ENCODE measurements around the gene NAPG. TPM values are rescaled to one million over a fixed set of nuclear protein-coding genes. Genes with fewer than 3 reads are reported as not detected.
"Not testable (repeated sequence)": the region's sequence is repeated elsewhere in the genome, so short reads cannot be mapped to it uniquely, and the experiment has no call there.

Gene NAPG
- total RNA-seq, 1 donor from 2014 or later, result 38.7 TPM

- H3K27me3 Mint-ChIP-seq; H3K27ac Mint-ChIP-seq; intact Hi-C loops (cut with micrococcal nuclease); H3K9me3 Mint-ChIP-seq; DNase-seq; H3K4me3 Mint-ChIP-seq: not testable (repeated sequence)
- H3K4me1 Mint-ChIP-seq, result peaks cover 13% of the 10 kb centered on the region
- H3K36me3 Mint-ChIP-seq (ENCODE audit: low read depth), result peaks cover 59% of the 10 kb centered on the region
Observed at GRCh38 chr18:10539124-10539523, 13.3 kb downstream of the NAPG start.

- no peak overlapping the region for H3K27ac Mint-ChIP-seq
- peaks cover 8% of the 10 kb centered on the region for H3K4me1 Mint-ChIP-seq
- no peaks in the 10 kb centered on the region for H3K27me3 Mint-ChIP-seq
- H3K36me3 Mint-ChIP-seq (ENCODE audit: low read depth), result peaks cover 62% of the 10 kb centered on the region
- intact Hi-C loops (cut with micrococcal nuclease), result no loop called here
- peak; percentile 2 for DNase-seq
- no peaks in the 10 kb centered on the region for H3K9me3 Mint-ChIP-seq
- no peak overlapping the region for H3K4me3 Mint-ChIP-seq
Observed at GRCh38 chr18:10543277-10543676, 17.4 kb downstream of the NAPG start.

DNA sequence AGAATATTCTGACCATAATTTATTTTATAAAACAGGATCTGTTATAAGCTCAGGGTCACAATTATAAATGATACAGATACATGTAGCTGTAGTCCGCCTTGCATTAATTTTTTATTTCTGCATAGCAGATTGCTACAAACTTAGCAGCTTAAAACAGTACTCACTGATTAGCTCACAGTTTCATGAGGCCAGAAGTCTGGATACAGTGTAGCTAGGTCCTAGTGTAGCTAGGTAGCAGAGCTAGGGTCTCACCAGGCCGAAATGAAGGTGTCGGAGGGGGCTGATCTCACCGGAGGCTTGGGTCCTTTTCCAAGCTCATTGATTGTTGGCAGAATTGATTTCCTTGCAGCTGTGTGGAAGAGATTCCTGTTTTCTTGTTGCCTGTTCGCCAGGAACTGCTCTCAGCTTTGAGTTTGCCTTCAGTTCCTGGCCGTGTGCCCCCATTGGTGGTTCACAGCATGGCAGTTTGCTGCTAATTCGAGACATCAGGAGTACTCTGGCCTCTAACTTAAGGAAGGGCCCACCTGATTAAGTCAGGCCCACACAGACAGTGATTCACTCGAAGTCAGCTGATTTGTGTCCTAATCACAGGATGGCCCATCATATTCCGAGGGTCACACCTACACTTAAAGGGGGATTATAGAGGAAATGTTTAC, 18.4 kb downstream of the NAPG start:
- Mint-ChIP-seq H3K27ac (peak overlapping the region; percentile 8), H3K27me3 (no peaks in the 10 kb centered on the region), H3K9me3 (no peaks in the 10 kb centered on the region), H3K4me1 (peaks cover 6% of the 10 kb centered on the region), H3K36me3 (ENCODE audit: low read depth) (peaks cover 61% of the 10 kb centered on the region), H3K4me3 (no peak overlapping the region)
- intact Hi-C loops (cut with micrococcal nuclease), result no loop called here
- DNase-seq, result peak; percentile 36

- H3K4me1 Mint-ChIP-seq, result peaks cover 4% of the 10 kb centered on the region
- intact Hi-C loops (cut with micrococcal nuclease), result no loop called here
- no peaks in the 10 kb centered on the region for H3K27me3 Mint-ChIP-seq
- H3K36me3 Mint-ChIP-seq (ENCODE audit: low read depth), result peaks cover 60% of the 10 kb centered on the region
- no peaks in the 10 kb centered on the region for H3K9me3 Mint-ChIP-seq
- H3K4me3 Mint-ChIP-seq, result no peak overlapping the region
- H3K27ac Mint-ChIP-seq, result no peak overlapping the region
- DNase-seq, result peak; percentile 45
Observed at GRCh38 chr18:10546557-10547300, 20.9 kb downstream of the NAPG start.

- no peak for DNase-seq
- Mint-ChIP-seq H3K4me1 (no peaks in the 10 kb centered on the region), H3K9me3 (no peaks in the 10 kb centered on the region), H3K4me3 (no peak overlapping the region), H3K27ac (no peak overlapping the region), H3K27me3 (no peaks in the 10 kb centered on the region), H3K36me3 (ENCODE audit: low read depth) (peaks cover 63% of the 10 kb centered on the region)
- intact Hi-C loops (cut with micrococcal nuclease), result no loop called here
Observed at GRCh38 chr18:10552226-10552625, 26.4 kb downstream of the NAPG start.

- peaks cover 36% of the 10 kb centered on the region for H3K36me3 Mint-ChIP-seq (ENCODE audit: low read depth)
- H3K4me1 Mint-ChIP-seq; H3K27ac Mint-ChIP-seq; H3K9me3 Mint-ChIP-seq; H3K27me3 Mint-ChIP-seq; intact Hi-C loops (cut with micrococcal nuclease); H3K4me3 Mint-ChIP-seq: not testable (repeated sequence)
- peak; percentile 42 for DNase-seq
Observed at GRCh38 chr18:10556251-10556650, 30.4 kb downstream of the NAPG start.

DNA sequence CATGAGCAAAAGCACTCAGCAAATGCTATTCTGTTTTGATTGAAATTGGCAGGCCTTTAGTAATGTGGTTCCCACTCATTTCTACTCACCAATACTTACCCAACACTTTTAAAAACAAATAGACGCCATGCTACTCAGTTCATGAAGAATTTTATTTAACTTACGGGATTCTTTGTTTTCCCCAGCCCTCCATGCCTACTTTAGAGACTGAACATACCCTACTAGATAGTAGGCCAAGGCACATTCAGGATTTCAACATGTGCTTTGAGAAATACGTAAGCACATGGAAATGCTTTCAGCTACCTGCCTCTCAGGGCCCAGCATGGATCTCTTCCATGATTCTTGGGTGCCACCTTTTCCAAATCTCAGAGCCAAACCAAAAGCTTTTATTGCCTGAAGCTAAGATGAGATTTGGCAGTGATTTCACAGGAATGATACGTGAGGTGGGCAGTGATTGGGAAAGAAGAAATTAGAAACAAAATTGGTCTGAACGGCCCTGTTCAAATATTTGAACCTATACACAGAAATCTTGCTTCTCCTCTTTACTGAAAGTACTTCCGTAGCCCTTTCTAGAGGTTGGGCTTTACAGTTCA, 31.4 kb downstream of the NAPG start:
- Mint-ChIP-seq H3K9me3 (no peaks in the 10 kb centered on the region), H3K36me3 (ENCODE audit: low read depth) (peaks cover 31% of the 10 kb centered on the region), H3K4me1 (peaks cover 5% of the 10 kb centered on the region), H3K27ac (no peak overlapping the region), H3K27me3 (no peaks in the 10 kb centered on the region), H3K4me3 (no peak overlapping the region)
- no peak for DNase-seq
- intact Hi-C loops (cut with micrococcal nuclease), result no loop called here

GRCh38 chr18:10558243-10558966, 32.6 kb downstream of the NAPG start:
- H3K27ac Mint-ChIP-seq, result peak overlapping the region; percentile 42
- intact Hi-C loops (cut with micrococcal nuclease), result no loop called here
- no peaks in the 10 kb centered on the region for H3K9me3 Mint-ChIP-seq
- peaks cover 5% of the 10 kb centered on the region for H3K4me1 Mint-ChIP-seq
- DNase-seq, result peak; percentile 52
- no peaks in the 10 kb centered on the region for H3K27me3 Mint-ChIP-seq
- H3K36me3 Mint-ChIP-seq (ENCODE audit: low read depth), result peaks cover 25% of the 10 kb centered on the region
- H3K4me3 Mint-ChIP-seq, result no peak overlapping the region

DNA sequence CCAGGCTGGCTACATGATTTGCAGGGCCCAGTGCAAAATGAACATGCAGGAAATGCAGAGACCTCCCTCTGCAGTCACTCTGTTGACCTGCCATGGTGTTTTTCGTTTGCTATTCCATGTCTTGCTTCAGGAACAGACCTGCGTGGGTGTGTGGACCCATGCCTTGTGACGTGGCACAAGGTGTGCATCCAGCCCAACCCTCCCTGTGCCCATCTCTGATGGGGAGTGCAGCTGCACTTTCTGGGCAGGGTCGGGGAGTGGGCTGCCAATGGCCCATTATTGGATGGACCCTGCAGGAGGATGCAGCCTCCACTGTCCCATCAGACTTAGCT, 33.1 kb downstream of the NAPG start:
- DNase-seq, result peak; percentile 54
- Mint-ChIP-seq H3K36me3 (ENCODE audit: low read depth) (peaks cover 23% of the 10 kb centered on the region), H3K27ac (no peak overlapping the region), H3K27me3 (no peaks in the 10 kb centered on the region), H3K4me1 (peaks cover 5% of the 10 kb centered on the region), H3K9me3 (no peaks in the 10 kb centered on the region), H3K4me3 (no peak overlapping the region)
- intact Hi-C loops (cut with micrococcal nuclease), result no loop called here

DNA sequence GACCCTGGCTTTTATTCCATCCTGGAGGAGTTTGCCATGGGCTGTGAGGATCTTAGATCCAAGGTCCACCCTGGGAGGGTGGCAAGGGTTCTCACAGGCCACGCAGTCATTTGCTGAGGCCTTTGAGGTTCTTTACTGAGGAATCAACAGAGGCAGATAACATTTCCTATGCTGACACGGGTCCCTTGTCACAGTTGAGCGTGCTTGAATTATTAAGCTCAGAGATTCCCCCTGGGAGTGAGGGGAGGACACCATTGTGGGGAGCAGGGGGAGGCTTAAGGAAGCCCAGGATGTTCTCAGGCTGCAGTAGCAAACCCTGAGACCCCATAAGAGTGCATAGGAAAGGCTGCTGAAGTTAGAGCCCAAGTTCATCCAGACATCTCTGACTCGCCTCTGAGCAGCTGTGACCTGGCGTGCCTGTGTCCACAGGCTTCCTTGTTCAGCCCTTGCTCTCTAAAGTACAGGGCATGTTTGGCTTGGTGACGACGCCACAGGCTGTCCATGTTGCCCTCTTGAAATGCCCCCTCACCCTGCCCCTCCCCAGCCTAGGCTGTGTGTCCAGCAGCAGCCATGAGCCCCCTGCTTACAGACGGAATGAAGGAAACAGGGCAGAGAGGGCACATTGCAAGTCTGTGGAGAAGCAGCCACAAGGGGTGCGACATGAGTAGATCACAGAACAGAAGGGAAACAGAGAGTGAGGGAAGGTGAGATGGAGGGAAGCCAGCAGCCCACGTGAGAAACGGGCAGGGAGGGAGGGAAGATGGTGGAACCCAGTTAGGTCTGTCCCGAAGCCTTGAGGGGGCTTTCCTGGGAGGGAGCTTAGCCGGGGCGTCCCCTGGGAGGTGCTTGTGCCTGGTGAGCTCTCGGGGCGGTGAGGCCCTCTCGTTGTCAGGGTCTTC, 34.0 kb downstream of the NAPG start:
- H3K9me3 Mint-ChIP-seq, result no peaks in the 10 kb centered on the region
- DNase-seq, result no peak
- H3K36me3 Mint-ChIP-seq (ENCODE audit: low read depth), result peaks cover 14% of the 10 kb centered on the region
- peaks cover 7% of the 10 kb centered on the region for H3K4me1 Mint-ChIP-seq
- peak overlapping the region; percentile 34 for H3K4me3 Mint-ChIP-seq
- H3K27me3 Mint-ChIP-seq, result no peaks in the 10 kb centered on the region
- intact Hi-C loops (cut with micrococcal nuclease), result loop anchor here (5.0 kb wide), 1 partner anchor 992 kb away; no protein-coding TSS in a partner anchor
- no peak overlapping the region for H3K27ac Mint-ChIP-seq

DNA sequence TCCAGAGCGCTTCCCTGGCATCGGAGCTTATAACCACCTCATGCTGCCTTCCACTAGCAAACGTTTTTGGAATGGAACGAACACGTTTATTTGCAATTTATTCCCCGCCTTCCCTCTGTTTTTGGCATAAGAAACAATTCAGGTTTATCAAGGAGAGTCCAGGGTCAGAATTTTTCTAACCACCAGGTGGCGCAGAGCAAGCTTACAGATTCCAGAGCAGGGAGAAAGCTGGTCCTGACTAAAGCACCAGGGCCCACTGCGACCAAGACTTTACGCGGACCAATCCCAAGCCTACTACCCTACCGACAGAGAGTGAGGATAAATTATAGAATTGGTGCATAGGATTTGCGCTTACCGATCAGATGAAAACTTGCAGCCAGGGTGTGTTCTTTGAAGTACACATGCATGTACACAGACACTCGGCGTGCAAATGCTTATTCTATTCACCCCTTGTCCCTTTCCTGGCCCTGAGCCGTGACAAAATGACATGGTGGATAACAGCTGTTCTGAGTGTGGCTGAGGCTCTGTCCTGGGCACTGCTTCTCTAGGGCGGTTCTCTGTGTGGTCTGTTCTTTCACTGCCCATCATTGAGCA, 34.7 kb downstream of the NAPG start:
- peaks cover 11% of the 10 kb centered on the region for H3K4me1 Mint-ChIP-seq
- peak; percentile 89 for DNase-seq
- no peak overlapping the region for H3K27ac Mint-ChIP-seq
- H3K9me3 Mint-ChIP-seq, result no peaks in the 10 kb centered on the region
- peaks cover 10% of the 10 kb centered on the region for H3K36me3 Mint-ChIP-seq (ENCODE audit: low read depth)
- peak overlapping the region; percentile 3 for H3K4me3 Mint-ChIP-seq
- H3K27me3 Mint-ChIP-seq, result no peaks in the 10 kb centered on the region
- intact Hi-C loops (cut with micrococcal nuclease), result loop anchor here (5.0 kb wide), 1 partner anchor 992 kb away; no protein-coding TSS in a partner anchor

DNA sequence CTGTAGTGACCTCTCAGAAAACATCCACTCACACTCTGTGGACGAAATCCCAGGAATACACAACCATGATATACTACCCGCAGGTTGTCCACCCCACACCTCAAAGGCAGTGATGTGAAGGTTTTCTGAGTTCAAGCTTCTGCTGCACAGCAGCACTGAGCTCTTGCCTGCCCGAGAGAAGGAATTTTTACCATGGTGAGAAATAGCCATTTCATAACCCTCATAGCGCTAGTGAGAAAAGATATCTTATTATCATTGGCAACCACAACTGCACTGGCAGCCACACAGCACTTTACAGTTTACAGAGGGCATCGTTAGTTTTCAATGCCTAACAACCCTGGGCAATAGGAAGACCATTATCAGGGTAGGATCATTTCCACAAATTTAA, 36.9 kb downstream of the NAPG start:
- H3K4me1 Mint-ChIP-seq, result peaks cover 11% of the 10 kb centered on the region
- no peak overlapping the region for H3K4me3 Mint-ChIP-seq
- intact Hi-C loops (cut with micrococcal nuclease), result loop anchor here (5.0 kb wide), 1 partner anchor 990 kb away; no protein-coding TSS in a partner anchor
- H3K27me3 Mint-ChIP-seq, result no peaks in the 10 kb centered on the region
- H3K36me3 Mint-ChIP-seq (ENCODE audit: low read depth), result no peaks in the 10 kb centered on the region
- peak; percentile 47 for DNase-seq
- no peaks in the 10 kb centered on the region for H3K9me3 Mint-ChIP-seq
- no peak overlapping the region for H3K27ac Mint-ChIP-seq

DNA sequence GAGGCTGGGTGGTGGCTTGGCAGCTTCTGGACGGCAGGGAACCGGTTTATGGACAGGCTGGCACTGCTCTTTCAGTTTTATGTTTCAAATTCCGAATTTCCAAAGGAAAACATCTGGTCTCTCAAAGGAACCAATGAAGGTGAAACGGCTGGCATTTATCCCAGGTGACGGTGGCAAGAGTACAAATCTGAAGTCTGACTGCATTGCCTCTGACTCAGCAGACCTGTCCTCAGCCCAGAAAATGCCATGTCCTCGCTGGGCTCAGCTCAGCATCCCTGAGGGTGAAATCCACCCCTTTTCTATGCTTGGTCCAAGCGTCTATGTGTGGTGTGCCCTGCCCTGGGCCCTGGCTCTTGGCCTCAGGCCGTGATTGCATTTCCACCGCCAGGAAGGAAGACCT, 38.1 kb downstream of the NAPG start:
- H3K9me3 Mint-ChIP-seq, result no peaks in the 10 kb centered on the region
- DNase-seq, result peak; percentile 47
- no peaks in the 10 kb centered on the region for H3K27me3 Mint-ChIP-seq
- no peaks in the 10 kb centered on the region for H3K36me3 Mint-ChIP-seq (ENCODE audit: low read depth)
- intact Hi-C loops (cut with micrococcal nuclease), result loop anchor here (5.0 kb wide), 1 partner anchor 988 kb away; no protein-coding TSS in a partner anchor
- peaks cover 11% of the 10 kb centered on the region for H3K4me1 Mint-ChIP-seq
- no peak overlapping the region for H3K27ac Mint-ChIP-seq
- H3K4me3 Mint-ChIP-seq, result no peak overlapping the region

Data from activated CD4-positive, alpha-beta T cell treated with anti-CD3 and anti-CD28 coated beads, Interleukin-2, amount 10 ng/mL, durations not matched to agents 24 days and 14 days (primary cell).